ENCODE data around the gene AFTPH. TPM values are rescaled to one million over a fixed set of nuclear protein-coding genes. Genes with fewer than 3 reads are reported as not detected.

AFTPH gene
- total RNA-seq, 1 donor from 2014 or later, result 33.4 TPM

DNA sequence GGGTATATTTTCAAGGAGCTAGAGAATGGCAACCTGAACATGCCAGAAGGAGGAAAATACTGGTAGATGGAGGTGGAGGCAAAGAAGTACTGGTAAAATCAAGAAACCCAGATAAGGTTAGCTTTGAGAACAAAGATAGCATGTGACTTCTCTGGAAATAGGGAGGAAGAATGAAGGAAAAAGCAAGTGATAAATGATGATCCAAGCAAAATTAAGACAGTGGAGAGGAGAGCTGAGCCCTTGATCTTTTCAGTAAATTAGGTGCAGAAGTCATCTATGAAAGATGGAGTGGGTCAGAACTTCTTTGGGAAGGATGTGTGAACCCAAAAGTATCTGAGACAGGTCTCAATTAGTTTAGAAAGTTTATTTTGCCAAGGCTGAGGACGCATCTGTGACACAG, 25.7 kb upstream of the AFTPH start:
- Histone ChIP-seq H3K36me3 (no peaks in the 10 kb centered on the region), H3K9me3 (no peaks in the 10 kb centered on the region), H3K4me3 (no peak overlapping the region), H3K27ac (no peak overlapping the region), H3K4me1 (no peaks in the 10 kb centered on the region), H3K27me3 (no peaks in the 10 kb centered on the region)
- TF ChIP-seq, protein P1, sequence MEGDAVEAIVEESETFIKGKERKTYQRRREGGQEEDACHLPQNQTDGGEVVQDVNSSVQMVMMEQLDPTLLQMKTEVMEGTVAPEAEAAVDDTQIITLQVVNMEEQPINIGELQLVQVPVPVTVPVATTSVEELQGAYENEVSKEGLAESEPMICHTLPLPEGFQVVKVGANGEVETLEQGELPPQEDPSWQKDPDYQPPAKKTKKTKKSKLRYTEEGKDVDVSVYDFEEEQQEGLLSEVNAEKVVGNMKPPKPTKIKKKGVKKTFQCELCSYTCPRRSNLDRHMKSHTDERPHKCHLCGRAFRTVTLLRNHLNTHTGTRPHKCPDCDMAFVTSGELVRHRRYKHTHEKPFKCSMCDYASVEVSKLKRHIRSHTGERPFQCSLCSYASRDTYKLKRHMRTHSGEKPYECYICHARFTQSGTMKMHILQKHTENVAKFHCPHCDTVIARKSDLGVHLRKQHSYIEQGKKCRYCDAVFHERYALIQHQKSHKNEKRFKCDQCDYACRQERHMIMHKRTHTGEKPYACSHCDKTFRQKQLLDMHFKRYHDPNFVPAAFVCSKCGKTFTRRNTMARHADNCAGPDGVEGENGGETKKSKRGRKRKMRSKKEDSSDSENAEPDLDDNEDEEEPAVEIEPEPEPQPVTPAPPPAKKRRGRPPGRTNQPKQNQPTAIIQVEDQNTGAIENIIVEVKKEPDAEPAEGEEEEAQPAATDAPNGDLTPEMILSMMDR (IDR thresholded peaks at IDR 0.05), result no peak
- TF ChIP-seq POLR2AphosphoS5 (IDR thresholded peaks at IDR 0.05; ENCODE audit: insufficient read depth in 1 of 2, low read depth in 1 of 2), result no peak
- no peak for TF ChIP-seq POLR2A (IDR thresholded peaks at IDR 0.05)
- no peak for DNase-seq (ENCODE audit: extremely low spot score in 2 of 2)
- intact Hi-C loops (cut with DNase I), result no loop called here

DNA sequence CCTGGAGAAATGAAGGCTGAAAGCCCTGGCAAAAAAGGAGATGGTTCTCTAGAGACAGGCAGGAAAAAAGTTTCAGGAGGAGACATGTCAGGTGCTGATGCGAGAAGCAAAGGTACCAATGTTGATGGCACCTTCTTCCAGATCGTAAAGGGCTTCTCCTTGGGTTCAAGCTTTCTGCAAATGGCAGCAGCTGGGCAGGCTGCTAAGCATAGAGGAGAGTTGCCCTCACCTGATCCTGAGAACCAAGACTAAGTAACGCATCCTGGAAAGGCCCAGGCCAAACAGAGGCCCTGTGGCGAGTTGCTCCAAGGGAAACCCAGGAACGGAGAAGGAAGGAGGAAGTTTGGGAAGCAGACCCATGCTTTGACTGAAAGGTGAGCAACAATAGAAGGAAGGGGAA, 23.6 kb upstream of the AFTPH start:
- no peaks in the 10 kb centered on the region for H3K27me3 ChIP-seq
- H3K27ac ChIP-seq, result no peak overlapping the region
- H3K36me3 ChIP-seq, result no peaks in the 10 kb centered on the region
- H3K4me1 ChIP-seq, result no peaks in the 10 kb centered on the region
- no peak overlapping the region for H3K4me3 ChIP-seq
- intact Hi-C loops (cut with DNase I), result no loop called here
- TF ChIP-seq POLR2AphosphoS5 (IDR thresholded peaks at IDR 0.05; ENCODE audit: insufficient read depth in 1 of 2, low read depth in 1 of 2), result no peak
- TF ChIP-seq POLR2A (IDR thresholded peaks at IDR 0.05), result no peak
- TF ChIP-seq, protein P1 (IDR thresholded peaks at IDR 0.05), result no peak
- peak in 1 of 2 donors; percentile 65 for DNase-seq (ENCODE audit: extremely low spot score in 2 of 2)
- no peaks in the 10 kb centered on the region for H3K9me3 ChIP-seq

DNA sequence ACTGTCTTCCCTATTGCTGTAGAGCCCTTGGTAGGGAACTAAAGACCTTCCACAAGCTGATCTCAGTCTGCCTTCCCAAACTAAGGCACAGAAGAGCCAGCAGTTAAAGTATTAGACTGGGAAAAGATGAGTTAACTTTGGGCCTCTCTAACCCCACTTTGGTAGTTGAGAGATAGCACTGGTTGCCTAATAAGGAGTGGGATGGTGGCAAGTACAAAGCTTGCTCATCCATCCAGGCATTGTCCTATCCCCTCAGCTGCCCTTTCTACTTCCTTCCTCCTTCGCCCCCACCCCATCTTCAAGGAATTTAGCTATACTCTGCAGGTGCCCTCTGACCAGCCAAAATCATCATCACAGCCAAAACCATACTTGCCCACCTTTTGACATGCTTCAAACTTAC, 22.2 kb upstream of the AFTPH start:
- TF ChIP-seq POLR2AphosphoS5 (IDR thresholded peaks at IDR 0.05; ENCODE audit: insufficient read depth in 1 of 2, low read depth in 1 of 2) (no peak), POLR2A (IDR thresholded peaks at IDR 0.05) (no peak)
- TF ChIP-seq, protein P1 (IDR thresholded peaks at IDR 0.05), result no peak
- H3K36me3 ChIP-seq, result no peaks in the 10 kb centered on the region
- DNase-seq (ENCODE audit: extremely low spot score in 2 of 2), result no peak
- no peak overlapping the region for H3K27ac ChIP-seq
- no peaks in the 10 kb centered on the region for H3K4me1 ChIP-seq
- no peaks in the 10 kb centered on the region for H3K9me3 ChIP-seq
- H3K4me3 ChIP-seq, result no peak overlapping the region
- intact Hi-C loops (cut with DNase I), result no loop called here
- no peaks in the 10 kb centered on the region for H3K27me3 ChIP-seq

DNA sequence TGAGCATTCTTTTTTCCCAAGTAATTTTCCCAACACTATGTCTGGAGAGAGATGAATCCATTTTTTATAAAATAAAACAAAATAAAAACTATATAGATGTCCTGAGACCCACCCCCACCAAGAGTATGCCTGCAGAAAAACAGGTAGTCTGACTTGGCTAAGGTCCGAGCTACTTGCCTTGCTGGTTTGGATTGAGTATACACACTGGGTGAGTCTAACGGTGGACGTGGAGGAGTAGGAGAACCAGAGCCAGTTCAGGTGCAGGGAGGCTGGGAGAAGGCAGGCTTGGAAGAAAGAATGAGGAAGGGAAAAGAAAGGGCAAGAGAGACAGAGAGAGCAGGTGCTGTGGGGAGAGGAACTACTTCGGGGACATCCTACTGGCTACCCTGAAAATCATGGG, 21.3 kb upstream of the AFTPH start:
- Histone ChIP-seq H3K9me3 (no peaks in the 10 kb centered on the region), H3K36me3 (no peaks in the 10 kb centered on the region), H3K27me3 (no peaks in the 10 kb centered on the region), H3K4me3 (no peak overlapping the region), H3K4me1 (no peaks in the 10 kb centered on the region), H3K27ac (no peak overlapping the region)
- no peak for DNase-seq (ENCODE audit: extremely low spot score in 2 of 2)
- TF ChIP-seq, protein P1 (IDR thresholded peaks at IDR 0.05), result no peak
- TF ChIP-seq POLR2A (IDR thresholded peaks at IDR 0.05) (no peak), POLR2AphosphoS5 (IDR thresholded peaks at IDR 0.05; ENCODE audit: insufficient read depth in 1 of 2, low read depth in 1 of 2) (no peak)
- intact Hi-C loops (cut with DNase I), result no loop called here

DNA sequence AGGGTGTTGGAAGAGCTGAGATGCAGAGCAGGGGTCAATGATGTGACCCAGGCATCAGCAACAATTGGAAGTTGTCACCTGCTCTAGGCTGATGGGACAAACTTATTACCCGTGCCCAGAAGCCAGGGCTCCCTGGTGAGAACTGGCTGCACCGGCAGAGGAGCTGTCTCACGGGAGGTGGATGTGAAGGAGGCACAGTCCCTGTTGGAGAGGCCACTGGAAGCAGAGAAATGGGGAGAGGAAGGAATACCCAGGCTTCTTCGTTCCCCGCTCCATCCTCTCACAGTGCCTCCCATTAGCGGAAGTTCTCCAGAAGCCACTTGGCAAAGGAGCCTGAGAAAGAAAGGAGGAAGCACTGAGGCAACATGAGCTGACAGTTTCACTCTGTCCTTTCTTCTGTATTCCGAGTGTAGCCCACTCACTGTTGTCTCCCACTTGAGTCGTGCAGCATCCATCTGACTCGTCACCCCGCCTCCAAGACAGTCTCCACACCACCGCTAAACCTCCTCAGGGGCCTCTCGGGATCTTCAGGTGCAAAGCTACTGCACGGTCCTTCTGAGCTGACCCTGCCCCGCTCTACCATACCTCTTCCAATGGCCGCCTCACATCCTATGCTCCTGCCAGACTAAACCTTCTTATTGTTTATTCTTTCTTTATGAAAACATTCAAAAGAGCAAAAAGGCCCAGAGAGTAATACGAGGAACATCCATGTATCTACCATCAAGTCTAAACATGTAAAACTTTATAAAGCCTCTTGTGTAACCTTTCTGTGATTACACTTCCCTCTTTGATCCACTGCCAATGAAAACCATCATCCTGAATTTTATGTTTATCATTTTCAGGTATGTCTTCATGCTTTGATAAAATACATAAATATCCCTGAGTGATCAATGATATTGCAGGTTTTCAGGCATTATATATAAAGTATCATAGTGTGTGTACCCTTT, 19.1 kb upstream of the AFTPH start:
- DNase-seq (ENCODE audit: extremely low spot score in 2 of 2), result peak in 1 of 2 donors; percentile 58
- no peaks in the 10 kb centered on the region for H3K27me3 ChIP-seq
- H3K9me3 ChIP-seq, result no peaks in the 10 kb centered on the region
- no peak overlapping the region for H3K27ac ChIP-seq
- intact Hi-C loops (cut with DNase I), result no loop called here
- H3K36me3 ChIP-seq, result no peaks in the 10 kb centered on the region
- H3K4me1 ChIP-seq, result no peaks in the 10 kb centered on the region
- no peak overlapping the region for H3K4me3 ChIP-seq
- TF ChIP-seq POLR2AphosphoS5 (IDR thresholded peaks at IDR 0.05; ENCODE audit: insufficient read depth in 1 of 2, low read depth in 1 of 2), result no peak
- TF ChIP-seq POLR2A (IDR thresholded peaks at IDR 0.05), result no peak
- TF ChIP-seq, protein P1 (IDR thresholded peaks at IDR 0.05), result no peak

Data from vagina (tissue), 2 donors.